ENCODE data around the gene TEDC2. TPM values are rescaled to one million over a fixed set of nuclear protein-coding genes. Genes with fewer than 3 reads are reported as not detected.

Gene TEDC2
- total and polyA plus RNA-seq, 12 donors, result 0.29 to 2.3 (median 0.95) TPM

- no peaks in the 10 kb centered on the region for H3K9me3 ChIP-seq
- WGBS, 2 donors, result 95 to 96% methylated on average over 6 of the region's 6 CpGs
- H3K27ac ChIP-seq, result no peak overlapping the region
- no peak overlapping the region for H3K4me3 ChIP-seq
- ATAC-seq (no peak), DNase-seq (no peak)
- intact Hi-C loops (cut with DNase I), result no loop called here
- peaks cover 17 to 21% (median 20%) of the 10 kb centered on the region in 9 donors for H3K4me1 ChIP-seq
- no peaks in the 10 kb centered on the region for H3K27me3 ChIP-seq
- TF ChIP-seq, protein P1, sequence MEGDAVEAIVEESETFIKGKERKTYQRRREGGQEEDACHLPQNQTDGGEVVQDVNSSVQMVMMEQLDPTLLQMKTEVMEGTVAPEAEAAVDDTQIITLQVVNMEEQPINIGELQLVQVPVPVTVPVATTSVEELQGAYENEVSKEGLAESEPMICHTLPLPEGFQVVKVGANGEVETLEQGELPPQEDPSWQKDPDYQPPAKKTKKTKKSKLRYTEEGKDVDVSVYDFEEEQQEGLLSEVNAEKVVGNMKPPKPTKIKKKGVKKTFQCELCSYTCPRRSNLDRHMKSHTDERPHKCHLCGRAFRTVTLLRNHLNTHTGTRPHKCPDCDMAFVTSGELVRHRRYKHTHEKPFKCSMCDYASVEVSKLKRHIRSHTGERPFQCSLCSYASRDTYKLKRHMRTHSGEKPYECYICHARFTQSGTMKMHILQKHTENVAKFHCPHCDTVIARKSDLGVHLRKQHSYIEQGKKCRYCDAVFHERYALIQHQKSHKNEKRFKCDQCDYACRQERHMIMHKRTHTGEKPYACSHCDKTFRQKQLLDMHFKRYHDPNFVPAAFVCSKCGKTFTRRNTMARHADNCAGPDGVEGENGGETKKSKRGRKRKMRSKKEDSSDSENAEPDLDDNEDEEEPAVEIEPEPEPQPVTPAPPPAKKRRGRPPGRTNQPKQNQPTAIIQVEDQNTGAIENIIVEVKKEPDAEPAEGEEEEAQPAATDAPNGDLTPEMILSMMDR (IDR thresholded peaks at IDR 0.05), result no peak
- H3K36me3 ChIP-seq, result peaks cover 0 to 24% (median 0%) of the 10 kb centered on the region in 9 donors
Measured at GRCh38 chr16:2493605-2494004, 33.7 kb downstream of the TEDC2 start.

DNA sequence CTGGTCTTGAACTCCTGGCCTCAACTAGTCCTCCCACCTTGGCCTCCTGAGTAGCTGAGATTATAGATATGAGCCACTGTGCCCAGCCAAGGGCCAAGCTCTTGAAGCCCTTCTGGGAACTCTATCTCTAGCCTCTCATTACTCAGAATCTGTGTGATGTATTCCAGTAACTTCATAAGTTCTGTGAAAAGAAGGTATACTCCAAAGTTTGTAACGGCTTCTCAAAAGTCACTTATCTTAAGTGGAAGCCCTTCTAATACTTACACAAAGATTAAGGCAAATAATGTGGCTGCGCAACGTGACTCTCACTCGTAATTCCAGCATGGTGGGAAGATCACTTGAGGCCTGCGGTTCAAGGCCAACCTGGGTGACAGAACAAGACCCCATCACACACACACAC, 34.7 kb downstream of the TEDC2 start:
- TF ChIP-seq, protein P1 (IDR thresholded peaks at IDR 0.05), result no peak
- Histone ChIP-seq H3K9me3 (no peaks in the 10 kb centered on the region), H3K4me3 (no peak overlapping the region), H3K27me3 (no peaks in the 10 kb centered on the region), H3K4me1 (peaks cover 21 to 31% (median 28%) of the 10 kb centered on the region in 9 donors), H3K27ac (no peak overlapping the region), H3K36me3 (peaks cover 0 to 30% (median 0%) of the 10 kb centered on the region in 9 donors)
- no peak for DNase-seq
- 70 to 84% methylated on average over 5 of the region's 5 CpGs for WGBS, 2 donors
- no peak for ATAC-seq
- intact Hi-C loops (cut with DNase I), result loop anchor here in 5 of 10 donors (5.0 kb wide), 2 partner anchors 67 to 152 kb away; partner anchors contain the start of genes CCNF (in 4 of the 5) and ABCA3 (in 2 of the 5)

- intact Hi-C loops (cut with DNase I), result loop anchor here in 5 of 10 donors (5.0 kb wide), 2 partner anchors 68 to 153 kb away; partner anchors contain the start of genes CCNF (in 4 of the 5) and ABCA3 (in 2 of the 5)
- Histone ChIP-seq H3K9me3 (no peaks in the 10 kb centered on the region), H3K27ac (no peak overlapping the region), H3K27me3 (no peaks in the 10 kb centered on the region), H3K36me3 (peaks cover 0 to 31% (median 0%) of the 10 kb centered on the region in 9 donors), H3K4me1 (peaks cover 21 to 32% (median 29%) of the 10 kb centered on the region in 9 donors), H3K4me3 (no peak overlapping the region)
- DNase-seq (no peak), ATAC-seq (no peak)
- TF ChIP-seq, protein P1 (IDR thresholded peaks at IDR 0.05), result no peak
- 98 to 99% methylated on average over 5 of the region's 5 CpGs for WGBS, 2 donors
Measured at GRCh38 chr16:2495041-2495440, 35.1 kb downstream of the TEDC2 start.

- Histone ChIP-seq H3K27ac (peak overlapping the region in 6 of 10 donors; percentile 34 to 75 (median 63)), H3K9me3 (no peaks in the 10 kb centered on the region), H3K27me3 (no peaks in the 10 kb centered on the region), H3K4me3 (no peak overlapping the region), H3K4me1 (peaks cover 22 to 41% (median 35%) of the 10 kb centered on the region in 9 donors), H3K36me3 (peaks cover 0 to 27% (median 0%) of the 10 kb centered on the region in 9 donors)
- ATAC-seq (no peak), DNase-seq (no peak)
- TF ChIP-seq, protein P1 (IDR thresholded peaks at IDR 0.05), result no peak
- 92 to 95% methylated on average over 62 of the region's 62 CpGs for WGBS, 2 donors
- intact Hi-C loops (cut with DNase I), result loop anchor here in 6 of 10 donors (2.0 to 5.0 kb wide), 3 partner anchors 22 to 154 kb away; partner anchors contain the start of genes CCNF (in 4 of the 6), ABCA3 (in 2 of the 6) and TBC1D24 (in 1 of the 6)
Measured at GRCh38 chr16:2496223-2497115, 36.6 kb downstream of the TEDC2 start.

Data from heart right ventricle (tissue), 16 donors.